ENCODE results near the gene ZFC3H1. TPM values are rescaled to one million over a fixed set of nuclear protein-coding genes. Genes with fewer than 3 reads are reported as not detected.
A peak's percentile ranks its signal among the peaks of the same experiment; 100 is the strongest.

The ZFC3H1 gene
- total RNA-seq, 1 donor from 2014 or later = 51.7 TPM

DNA sequence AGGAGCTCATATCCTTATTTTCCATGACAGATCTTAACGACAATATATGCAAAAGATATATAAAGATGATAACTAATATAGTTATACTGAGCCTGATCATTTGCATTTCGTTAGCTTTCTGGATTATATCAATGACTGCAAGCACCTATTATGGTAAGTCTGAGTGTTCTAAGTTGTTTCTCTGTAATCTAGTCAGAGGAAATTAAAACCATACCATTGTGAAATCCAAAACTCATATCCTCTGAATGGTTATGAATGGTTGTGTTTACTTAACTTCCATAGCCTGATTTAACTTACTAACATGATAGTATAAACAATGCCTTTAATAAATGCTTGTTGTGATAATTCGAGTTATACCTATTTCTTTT is 23.0 kb upstream of the ZFC3H1 start:
- Histone ChIP-seq H3K4me1 (ENCODE audit: insufficient read depth, low read length) (peaks cover 10% of the 10 kb centered on the region), H3K27me3 (ENCODE audit: insufficient read depth, low read length) (no peaks in the 10 kb centered on the region), H3K4me3 (ENCODE audit: insufficient read depth, low read depth, low read length) (peak overlapping the region; percentile 78), H3K9me3 (ENCODE audit: insufficient read depth, low read depth, low read length) (no peaks in the 10 kb centered on the region), H3K79me2 (ENCODE audit: insufficient read depth, low read length) (peaks cover 15% of the 10 kb centered on the region), H3K27ac (ENCODE audit: low read depth, low read length) (peak overlapping the region; percentile 85), H3K4me2 (ENCODE audit: low read length) (peak overlapping the region; percentile 96), H3K36me3 (ENCODE audit: insufficient read depth, low read length) (no peaks in the 10 kb centered on the region), H4K20me1 (ENCODE audit: insufficient read depth, low read length) (no peaks in the 10 kb centered on the region), H2AFZ (ENCODE audit: low read depth, low read length) (peak overlapping the region; percentile 68), H3K9ac (ENCODE audit: low read length) (peak overlapping the region; percentile 83)
- TF ChIP-seq CTCF (IDR thresholded peaks at IDR 0.05; ENCODE audit: insufficient read depth, low read depth, low read length) (no peak), EZH2 (IDR thresholded peaks at IDR 0.05; ENCODE audit: insufficient read depth, low read length) (no peak)
- Mint-ChIP-seq H3K4me1 (ENCODE audit: low read depth, unreplicated experiment) (peaks cover 7% of the 10 kb centered on the region), H3K27me3 (ENCODE audit: low read depth, unreplicated experiment) (no peaks in the 10 kb centered on the region), H3K4me3 (ENCODE audit: unreplicated experiment) (peak overlapping the region; percentile 93), H3K27ac (ENCODE audit: unreplicated experiment) (peak overlapping the region; percentile 79), H3K9me3 (ENCODE audit: unreplicated experiment) (no peaks in the 10 kb centered on the region), H3K36me3 (ENCODE audit: low read depth, unreplicated experiment) (no peaks in the 10 kb centered on the region)
- FAIRE-seq (no peak), DNase-seq (ENCODE audit: low read depth) (no peak)

DNA sequence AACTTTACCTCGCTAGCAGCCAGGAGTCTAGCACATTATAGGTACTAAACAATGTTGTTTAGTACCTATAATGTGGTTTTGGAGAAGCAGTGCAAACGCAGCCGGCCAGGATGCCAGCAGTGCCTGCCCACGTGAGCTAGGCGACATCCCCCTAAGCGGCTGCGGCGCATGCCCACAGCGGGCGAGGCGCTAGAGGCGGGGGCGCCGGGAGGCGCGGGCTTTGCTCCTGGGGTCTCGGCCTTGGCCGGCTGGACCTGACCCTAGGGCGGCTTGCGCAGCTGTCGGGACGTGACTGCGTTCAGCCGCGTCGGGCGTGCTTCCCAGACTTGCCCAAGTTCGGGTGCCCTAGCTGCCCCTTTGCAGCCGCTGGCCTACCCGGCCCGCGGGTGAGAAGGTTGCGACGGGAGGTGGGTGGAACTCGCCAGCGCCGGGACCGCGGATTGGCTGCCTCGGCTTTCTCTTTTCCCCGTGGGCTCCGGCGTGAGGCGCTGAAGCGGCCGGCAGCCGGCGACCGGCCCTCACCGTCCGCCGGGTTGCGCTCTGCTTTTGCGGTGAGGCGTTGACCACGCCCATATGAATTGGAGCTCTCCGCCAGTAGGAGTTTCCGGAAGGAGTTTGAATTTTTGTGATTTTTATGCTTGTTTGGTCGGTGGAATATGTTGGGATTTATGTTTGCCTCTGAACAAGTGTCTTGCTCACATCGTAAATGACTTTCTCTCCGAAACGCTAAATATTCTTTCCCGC is 22.4 kb upstream of the ZFC3H1 start, which contains the start of gene TMEM19:
Gene TMEM19 (plus strand): TSS at position 169 of the 744 bp plus-strand sequence. CDS start 599 bp downstream, outside the sequence.
- Mint-ChIP-seq H3K9me3 (ENCODE audit: unreplicated experiment) (no peaks in the 10 kb centered on the region), H3K36me3 (ENCODE audit: low read depth, unreplicated experiment) (no peaks in the 10 kb centered on the region), H3K27me3 (ENCODE audit: low read depth, unreplicated experiment) (no peaks in the 10 kb centered on the region), H3K4me3 (ENCODE audit: unreplicated experiment) (peak within 1 kb of the TSS; percentile 93), H3K4me1 (ENCODE audit: low read depth, unreplicated experiment) (peaks cover 7% of the 10 kb centered on the region), H3K27ac (ENCODE audit: unreplicated experiment) (peak within 1 kb of the TSS; percentile 79)
- TF ChIP-seq EZH2 (IDR thresholded peaks at IDR 0.05; ENCODE audit: insufficient read depth, low read length) (no peak), CTCF (IDR thresholded peaks at IDR 0.05; ENCODE audit: insufficient read depth, low read depth, low read length) (no peak)
- Histone ChIP-seq H3K36me3 (ENCODE audit: insufficient read depth, low read length) (no peaks in the 10 kb centered on the region), H4K20me1 (ENCODE audit: insufficient read depth, low read length) (no peaks in the 10 kb centered on the region), H3K27ac (ENCODE audit: low read depth, low read length) (peak within 1 kb of the TSS; percentile 85), H3K4me1 (ENCODE audit: insufficient read depth, low read length) (peaks cover 10% of the 10 kb centered on the region), H3K27me3 (ENCODE audit: insufficient read depth, low read length) (no peaks in the 10 kb centered on the region), H3K4me3 (ENCODE audit: insufficient read depth, low read depth, low read length) (peak within 1 kb of the TSS; percentile 78), H3K79me2 (ENCODE audit: insufficient read depth, low read length) (peaks cover 15% of the 10 kb centered on the region), H2AFZ (ENCODE audit: low read depth, low read length) (peak within 1 kb of the TSS; percentile 96), H3K4me2 (ENCODE audit: low read length) (peak within 1 kb of the TSS; percentile 96), H3K9me3 (ENCODE audit: insufficient read depth, low read depth, low read length) (no peaks in the 10 kb centered on the region), H3K9ac (ENCODE audit: low read length) (peak within 1 kb of the TSS; percentile 83)
- peak; percentile 81 for DNase-seq (ENCODE audit: low read depth)
- FAIRE-seq = no peak
